ENCODE data around the gene PRICKLE4. TPM values are rescaled to one million over a fixed set of nuclear protein-coding genes. Genes with fewer than 3 reads are reported as not detected.

The PRICKLE4 gene
- total and polyA plus RNA-seq, 2 experiments from 2014 or later: 0.48 to 0.66 TPM

DNA sequence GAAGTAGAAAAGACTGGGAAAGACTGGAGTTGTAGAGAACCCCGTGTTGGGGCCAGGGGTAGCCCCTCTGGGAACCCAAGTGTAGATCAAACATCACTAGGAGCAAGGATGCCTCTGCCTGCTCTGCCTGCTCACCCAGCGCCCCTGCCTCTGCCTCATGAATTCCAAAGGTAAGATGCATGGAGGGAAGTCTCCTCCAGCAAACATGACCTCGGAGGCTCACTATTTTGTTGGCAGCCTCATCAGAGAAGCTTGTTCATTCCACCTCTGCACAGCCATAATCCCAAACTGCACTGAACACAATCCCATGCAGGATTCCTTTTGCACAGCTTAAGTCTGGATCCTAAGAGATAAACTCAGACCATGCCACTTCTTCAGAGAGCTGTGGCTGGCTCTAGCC is 5.7 kb upstream of the PRICKLE4 start:
- Mint-ChIP-seq H3K9me3 (no peaks in the 10 kb centered on the region), H3K27ac (no peak overlapping the region), H3K4me3 (no peak overlapping the region), H3K36me3 (ENCODE audit: low read depth) (peaks cover 24% of the 10 kb centered on the region), H3K4me1 (peaks cover 6% of the 10 kb centered on the region; the same call in 2 of the 3 replicates), H3K27me3 (ENCODE audit: insufficient read depth, low read depth, poor library complexity) (peaks cover 15% of the 10 kb centered on the region)
- TF ChIP-seq, protein P1, sequence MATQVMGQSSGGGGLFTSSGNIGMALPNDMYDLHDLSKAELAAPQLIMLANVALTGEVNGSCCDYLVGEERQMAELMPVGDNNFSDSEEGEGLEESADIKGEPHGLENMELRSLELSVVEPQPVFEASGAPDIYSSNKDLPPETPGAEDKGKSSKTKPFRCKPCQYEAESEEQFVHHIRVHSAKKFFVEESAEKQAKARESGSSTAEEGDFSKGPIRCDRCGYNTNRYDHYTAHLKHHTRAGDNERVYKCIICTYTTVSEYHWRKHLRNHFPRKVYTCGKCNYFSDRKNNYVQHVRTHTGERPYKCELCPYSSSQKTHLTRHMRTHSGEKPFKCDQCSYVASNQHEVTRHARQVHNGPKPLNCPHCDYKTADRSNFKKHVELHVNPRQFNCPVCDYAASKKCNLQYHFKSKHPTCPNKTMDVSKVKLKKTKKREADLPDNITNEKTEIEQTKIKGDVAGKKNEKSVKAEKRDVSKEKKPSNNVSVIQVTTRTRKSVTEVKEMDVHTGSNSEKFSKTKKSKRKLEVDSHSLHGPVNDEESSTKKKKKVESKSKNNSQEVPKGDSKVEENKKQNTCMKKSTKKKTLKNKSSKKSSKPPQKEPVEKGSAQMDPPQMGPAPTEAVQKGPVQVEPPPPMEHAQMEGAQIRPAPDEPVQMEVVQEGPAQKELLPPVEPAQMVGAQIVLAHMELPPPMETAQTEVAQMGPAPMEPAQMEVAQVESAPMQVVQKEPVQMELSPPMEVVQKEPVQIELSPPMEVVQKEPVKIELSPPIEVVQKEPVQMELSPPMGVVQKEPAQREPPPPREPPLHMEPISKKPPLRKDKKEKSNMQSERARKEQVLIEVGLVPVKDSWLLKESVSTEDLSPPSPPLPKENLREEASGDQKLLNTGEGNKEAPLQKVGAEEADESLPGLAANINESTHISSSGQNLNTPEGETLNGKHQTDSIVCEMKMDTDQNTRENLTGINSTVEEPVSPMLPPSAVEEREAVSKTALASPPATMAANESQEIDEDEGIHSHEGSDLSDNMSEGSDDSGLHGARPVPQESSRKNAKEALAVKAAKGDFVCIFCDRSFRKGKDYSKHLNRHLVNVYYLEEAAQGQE (IDR thresholded peaks at IDR 0.05; ENCODE audit: unreplicated experiment): no peak
- TF ChIP-seq CREB1 (CRISPR knock-in tag; IDR thresholded peaks at IDR 0.05; ENCODE audit: low read depth): no peak
- TF ChIP-seq ZNF462 (CRISPR knock-in tag; IDR thresholded peaks at IDR 0.05): no peak
- no peak for TF ChIP-seq STAT1 (IDR thresholded peaks at IDR 0.05; ENCODE audit: unreplicated experiment)
- TF ChIP-seq ZNF114 (CRISPR knock-in tag; IDR thresholded peaks at IDR 0.05): no peak
- TF ChIP-seq, protein P2, sequence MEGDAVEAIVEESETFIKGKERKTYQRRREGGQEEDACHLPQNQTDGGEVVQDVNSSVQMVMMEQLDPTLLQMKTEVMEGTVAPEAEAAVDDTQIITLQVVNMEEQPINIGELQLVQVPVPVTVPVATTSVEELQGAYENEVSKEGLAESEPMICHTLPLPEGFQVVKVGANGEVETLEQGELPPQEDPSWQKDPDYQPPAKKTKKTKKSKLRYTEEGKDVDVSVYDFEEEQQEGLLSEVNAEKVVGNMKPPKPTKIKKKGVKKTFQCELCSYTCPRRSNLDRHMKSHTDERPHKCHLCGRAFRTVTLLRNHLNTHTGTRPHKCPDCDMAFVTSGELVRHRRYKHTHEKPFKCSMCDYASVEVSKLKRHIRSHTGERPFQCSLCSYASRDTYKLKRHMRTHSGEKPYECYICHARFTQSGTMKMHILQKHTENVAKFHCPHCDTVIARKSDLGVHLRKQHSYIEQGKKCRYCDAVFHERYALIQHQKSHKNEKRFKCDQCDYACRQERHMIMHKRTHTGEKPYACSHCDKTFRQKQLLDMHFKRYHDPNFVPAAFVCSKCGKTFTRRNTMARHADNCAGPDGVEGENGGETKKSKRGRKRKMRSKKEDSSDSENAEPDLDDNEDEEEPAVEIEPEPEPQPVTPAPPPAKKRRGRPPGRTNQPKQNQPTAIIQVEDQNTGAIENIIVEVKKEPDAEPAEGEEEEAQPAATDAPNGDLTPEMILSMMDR (conservative IDR thresholded peaks at IDR 0.05; ENCODE audit: low read depth in 2 of 2): no peak
- TF ChIP-seq ZNF331 (CRISPR knock-in tag; IDR thresholded peaks at IDR 0.05; ENCODE audit: low read depth): no peak
- TF ChIP-seq EZH2phosphoT487 (IDR thresholded peaks at IDR 0.05; ENCODE audit: unreplicated experiment): no peak
- TF ChIP-seq EZH2 (IDR thresholded peaks at IDR 0.05; ENCODE audit: low read depth, unreplicated experiment): no peak
- TF ChIP-seq NANOG (IDR thresholded peaks at IDR 0.05; ENCODE audit: borderline replicate concordance): no peak
- TF ChIP-seq POLR2AphosphoS5 (IDR thresholded peaks at IDR 0.05; ENCODE audit: low read depth): no peak
- TF ChIP-seq, protein P3, sequence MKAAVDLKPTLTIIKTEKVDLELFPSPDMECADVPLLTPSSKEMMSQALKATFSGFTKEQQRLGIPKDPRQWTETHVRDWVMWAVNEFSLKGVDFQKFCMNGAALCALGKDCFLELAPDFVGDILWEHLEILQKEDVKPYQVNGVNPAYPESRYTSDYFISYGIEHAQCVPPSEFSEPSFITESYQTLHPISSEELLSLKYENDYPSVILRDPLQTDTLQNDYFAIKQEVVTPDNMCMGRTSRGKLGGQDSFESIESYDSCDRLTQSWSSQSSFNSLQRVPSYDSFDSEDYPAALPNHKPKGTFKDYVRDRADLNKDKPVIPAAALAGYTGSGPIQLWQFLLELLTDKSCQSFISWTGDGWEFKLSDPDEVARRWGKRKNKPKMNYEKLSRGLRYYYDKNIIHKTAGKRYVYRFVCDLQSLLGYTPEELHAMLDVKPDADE (IDR thresholded peaks at IDR 0.05): no peak
- no peak for TF ChIP-seq JUNB (IDR thresholded peaks at IDR 0.05; ENCODE audit: unreplicated experiment)
- Histone ChIP-seq H3K4me2 (no peak overlapping the region), H2AFZ (no peak overlapping the region), H3K4me3 (no peak overlapping the region), H4K20me1 (replicated peaks; ENCODE audit: insufficient read depth) (no peaks in the 10 kb centered on the region), H3K79me2 (replicated peaks; ENCODE audit: insufficient read depth) (0 out of 2 replicates have a peak, but pooled peaks cover 7% of the 10 kb centered on the region), H3K4me1 (ENCODE audit: insufficient read depth) (peaks cover 6% of the 10 kb centered on the region), H3F3A (replicated peaks; ENCODE audit: low read depth) (peaks cover 5% of the 10 kb centered on the region; the same call in 1 of the 2 replicates), H3K36me3 (ENCODE audit: insufficient read depth) (no peaks in the 10 kb centered on the region; the same call in 1 of the 2 replicates), H3K27me3 (ENCODE audit: insufficient read depth) (peaks cover 9% of the 10 kb centered on the region; the same call in 1 of the 2 replicates), H3K9me2 (ENCODE audit: insufficient read depth) (no peaks in the 10 kb centered on the region), H3K27ac (ENCODE audit: low read depth) (no peak overlapping the region)
- ATAC-seq (no peak), DNase-seq (ENCODE audit: low spot score) (no peak)

Data from GM23338 (cell line).